ENCODE measurements around the gene RPL15. TPM values are rescaled to one million over a fixed set of nuclear protein-coding genes. Genes with fewer than 3 reads are reported as not detected.

Gene RPL15
- total and polyA plus RNA-seq, 2 of the 8 experiments (the other 6 are each of a cell fraction or from before 2014, with no cell fraction given): 2,819 to 6,473 TPM

DNA sequence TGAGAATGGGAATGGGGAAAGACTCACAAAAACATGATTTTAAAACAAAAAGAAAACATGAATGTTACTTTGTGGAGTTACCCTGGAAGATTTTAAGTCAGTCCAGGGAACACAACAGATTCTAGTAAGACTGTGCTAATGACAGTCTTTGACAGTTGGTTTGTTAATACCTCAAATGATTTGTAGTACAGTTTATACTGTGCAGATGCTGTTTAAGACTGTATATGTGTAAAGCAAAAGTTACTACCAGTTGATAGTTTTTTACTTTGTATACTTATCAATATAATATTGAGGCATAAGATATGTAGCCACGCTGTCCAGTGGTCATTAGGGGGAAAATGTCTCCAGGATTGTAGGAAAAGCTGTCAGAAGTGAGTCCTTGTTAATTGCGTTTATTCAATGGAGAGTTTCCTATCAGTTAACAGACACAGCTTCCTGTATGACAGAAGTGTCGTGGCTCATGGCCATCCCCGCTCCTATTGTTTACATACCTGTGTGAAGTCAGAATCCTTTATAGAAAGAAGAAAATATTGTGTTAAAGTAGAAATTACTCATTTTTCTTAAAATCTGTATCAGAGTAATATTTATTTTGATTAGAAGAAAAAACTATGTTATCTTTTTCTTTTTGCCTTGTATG lies 36.1 kb upstream of the RPL15 start:
- no peak overlapping the region for H2BK15ac ChIP-seq (ENCODE audit: low read length)
- no peak overlapping the region for H3K4ac ChIP-seq (replicated peaks; ENCODE audit: insufficient read length, low read depth, low read length)
- no peaks in the 10 kb centered on the region; a peak in 1 of 7 replicates for H3K4me1 ChIP-seq (replicated peaks in 1 of 4; ENCODE audit: control insufficient read depth in 3 of 4, insufficient read depth in 4 of 4, low read length in 3 of 4)
- H3K4me3 ChIP-seq (ENCODE audit: extremely low read depth in 1 of 4, insufficient read depth in 2 of 4, low read depth in 3 of 4, low read length in 4 of 4): no peak overlapping the region
- H3K23me2 ChIP-seq (ENCODE audit: low read depth, low read length): no peaks in the 10 kb centered on the region
- peaks cover 9 to 17% of the 10 kb centered on the region in 2 experiments; a peak in 3 of 4 replicates for H3K9me3 ChIP-seq (ENCODE audit: insufficient read depth in 2 of 2, low read depth in 1 of 2, low read length in 1 of 2)
- FAIRE-seq: no peak
- H3K36me3 ChIP-seq (ENCODE audit: control insufficient read depth in 2 of 4, insufficient read depth in 4 of 4, low read length in 3 of 4): peaks cover 0 to 28% (median 10%) of the 10 kb centered on the region in 4 experiments; a peak in 7 of 8 replicates
- no peak overlapping the region for H2BK20ac ChIP-seq (ENCODE audit: low read length)
- H3K4me2 ChIP-seq (ENCODE audit: insufficient read depth in 1 of 2, low read depth in 2 of 2, low read length in 2 of 2): no peak overlapping the region
- H2BK120ac ChIP-seq (replicated peaks; ENCODE audit: low read depth, low read length): no peak overlapping the region
- H2AK5ac ChIP-seq (ENCODE audit: low read depth, low read length): no peak overlapping the region
- TF ChIP-seq RAD21 (IDR thresholded peaks at IDR 0.05 in 1 of 2, conservative IDR thresholded peaks at IDR 0.05 in 1 of 2; ENCODE audit: low read depth in 2 of 2, low read length in 2 of 2): no peak
- no peak for DNase-seq (ENCODE audit: low read depth in 1 of 2, low spot score in 2 of 2)
- no peak overlapping the region for H3K23ac ChIP-seq (ENCODE audit: insufficient read length)
- no peak overlapping the region for H4K8ac ChIP-seq (ENCODE audit: extremely low read depth, insufficient read depth, low read length)
- peaks cover 3 to 66% of the 10 kb centered on the region in 2 experiments for H3K79me2 ChIP-seq (ENCODE audit: control insufficient read depth in 1 of 2, insufficient read depth in 2 of 2, low read length in 2 of 2)
- peaks cover 0 to 3% of the 10 kb centered on the region in 2 experiments for H4K20me1 ChIP-seq (replicated peaks in 1 of 2; ENCODE audit: control insufficient read depth in 1 of 2, insufficient read depth in 2 of 2, low read length in 2 of 2)
- no peak overlapping the region for H4K91ac ChIP-seq (replicated peaks; ENCODE audit: insufficient read length, low read length)
- 91% methylated on average over 4 of the region's 4 CpGs; no CpG with 5 or more reads in 1 of the 2 experiments for WGBS, 2 experiments (ENCODE audit: extremely low coverage in 1 of 2, insufficient coverage in 1 of 2, insufficient read length in 1 of 2, insufficient replicate concordance in 2 of 2, low coverage in 1 of 2, low lambda C conversion rate in 2 of 2, missing lambda C conversion rate in 1 of 2)
- no peak overlapping the region for H3K27ac ChIP-seq (ENCODE audit: low read depth, low read length)
- no peak overlapping the region for H2AFZ ChIP-seq (ENCODE audit: low read length)
- H3K27me3 ChIP-seq (replicated peaks in 1 of 4; ENCODE audit: control insufficient read depth in 3 of 4, extremely low read depth in 1 of 4, insufficient read depth in 3 of 4, low read length in 3 of 4): no peaks in the 10 kb centered on the region
- no peak overlapping the region for H2BK12ac ChIP-seq (ENCODE audit: low read depth, low read length)
- CTCF ChIA-PET (ENCODE audit: partially characterized antibody): interaction anchor here (0.9 to 5.5 kb wide), 3 partner anchors 8 to 47 kb away, joined by 3 to 34 read pairs (median 3); no protein-coding TSS in a partner anchor
- H3K79me1 ChIP-seq (ENCODE audit: low read depth, low read length): peaks cover 3% of the 10 kb centered on the region
- H3K9ac ChIP-seq (replicated peaks in 1 of 4; ENCODE audit: extremely low read depth in 1 of 4, low read depth in 3 of 4, low read length in 3 of 4): no peak overlapping the region
- no peak overlapping the region for H3K56ac ChIP-seq (replicated peaks; ENCODE audit: insufficient read length, low read depth, low read length)
- H3K14ac ChIP-seq (ENCODE audit: insufficient read length): no peak overlapping the region
- H2BK5ac ChIP-seq (ENCODE audit: low read depth, low read length): no peak overlapping the region
- H4K5ac ChIP-seq (ENCODE audit: insufficient read length, low read depth, low read length): no peak overlapping the region
- H3K18ac ChIP-seq (ENCODE audit: extremely low read depth, low read length): no peak overlapping the region
- POLR2A ChIA-PET (ENCODE audit: partially characterized antibody): interaction anchor here (2.1 to 4.7 kb wide), 2 partner anchors 15 to 37 kb away, joined by 5 to 45 read pairs; partner anchors contain the start of genes NKIRAS1 and RPL15

All from H1 (cell line).